Activated CD4-positive, alpha-beta memory T cell treated with anti-CD3 and anti-CD28 coated beads, Interleukin-2, amount 10 ng/mL, durations not matched to agents 7 days and 5 days (primary cell): ENCODE measurements around the gene NR1D2. TPM values are rescaled to one million over a fixed set of nuclear protein-coding genes. Genes with fewer than 3 reads are reported as not detected.

ENCODE experiments used
- CTCF ChIA-PET: fragments of 350-600 bp; sonication (Branson Sonifier 250); formaldehyde crosslinking; loops from one replicate; lab custom pipeline; 2021; ENCODE audit warnings: antibody characterized with exemption, inconsistent platforms; lab: Charles Lee
- POLR2A ChIA-PET: fragments of 350-600 bp; sonication (Branson Sonifier 250); formaldehyde crosslinking; loops from one replicate; lab custom pipeline; 2021; ENCODE audit warnings: antibody characterized with exemption; lab: Charles Lee
- DNase-seq: peaks from one replicate; pipeline ENCODE4 v3.0.0-alpha.2; 2020
- H3K27ac Mint-ChIP-seq: one replicate; pipeline ENCODE4 v1.8.0; 2021; ENCODE audit warnings: mild to moderate bottlenecking, mixed read lengths
- H3K27me3 Mint-ChIP-seq: one replicate; pipeline ENCODE4 v1.8.0; 2021; ENCODE audit warnings: mixed read lengths
- H3K36me3 Mint-ChIP-seq: one replicate; pipeline ENCODE4 v1.8.0; 2021; ENCODE audit warnings: low read depth, mixed read lengths
- H3K4me1 Mint-ChIP-seq: one replicate; pipeline ENCODE4 v1.8.0; 2021; ENCODE audit warnings: mixed read lengths
- H3K4me3 Mint-ChIP-seq: one replicate; pipeline ENCODE4 v1.8.0; 2021; ENCODE audit warnings: mild to moderate bottlenecking, mixed read lengths
- H3K9me3 Mint-ChIP-seq: one replicate; pipeline ENCODE4 v1.8.0; 2021; ENCODE audit warnings: mixed read lengths
- total RNA-seq, 2 experiments: library from RNA; stranded (reverse); gene quantifications; one replicate each; pipeline ENCODE4 v1.2.3, GENCODE V29; 2021

The NR1D2 gene
- total RNA-seq, 2 experiments from 2014 or later, result 6.2 to 8.2 TPM

DNA sequence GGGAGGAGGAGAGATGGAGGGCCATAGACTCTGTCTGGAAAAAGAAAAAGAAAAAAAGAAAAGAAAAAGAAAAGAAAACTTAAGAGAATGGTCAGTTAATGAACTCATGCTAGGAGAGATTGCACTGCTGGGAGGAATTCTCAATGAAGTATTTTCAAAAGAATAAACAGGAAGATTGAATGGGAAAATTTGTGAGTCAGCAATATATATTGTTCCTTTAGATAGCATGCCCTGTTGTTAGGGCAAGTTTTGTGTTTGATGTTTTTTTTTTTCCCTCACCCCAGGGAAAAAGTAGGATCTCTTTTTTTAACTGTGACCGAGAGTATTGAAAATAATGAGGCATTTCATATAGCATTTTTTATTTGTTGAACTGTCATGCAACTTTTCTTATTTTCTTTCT lies 7.8 kb upstream of the NR1D2 start:
- ChIA-PET POLR2A (no interaction called here), CTCF (interaction anchor here (0.7 kb wide), 1 partner anchor 151 kb away, joined by 3 read pairs; no protein-coding TSS in a partner anchor)
- DNase-seq, result no peak
- Mint-ChIP-seq H3K27ac (no peak overlapping the region), H3K4me1 (no peaks in the 10 kb centered on the region), H3K9me3 (no peaks in the 10 kb centered on the region), H3K36me3 (no peaks in the 10 kb centered on the region), H3K4me3 (no peak overlapping the region), H3K27me3 (peaks cover 18% of the 10 kb centered on the region)

- no peaks in the 10 kb centered on the region for H3K9me3 Mint-ChIP-seq
- H3K4me1 Mint-ChIP-seq, result no peaks in the 10 kb centered on the region
- H3K4me3 Mint-ChIP-seq, result no peak overlapping the region
- ChIA-PET CTCF (no interaction called here), POLR2A (interaction anchor here (1.8 kb wide), 1 partner anchor 21 kb away, joined by 6 read pairs; the partner anchor contains the start of genes NKIRAS1 and RPL15)
- no peaks in the 10 kb centered on the region for H3K36me3 Mint-ChIP-seq
- no peak overlapping the region for H3K27ac Mint-ChIP-seq
- peaks cover 30% of the 10 kb centered on the region for H3K27me3 Mint-ChIP-seq
- no peak for DNase-seq
These were observed 6.4 kb upstream of the NR1D2 start for GRCh38 chr3:23938688-23939087.

GRCh38 chr3:23940775-23941174 lies 4.3 kb upstream of the NR1D2 start:
- Mint-ChIP-seq H3K27ac (no peak overlapping the region), H3K27me3 (peaks cover 35% of the 10 kb centered on the region), H3K4me3 (no peak overlapping the region), H3K9me3 (no peaks in the 10 kb centered on the region), H3K4me1 (peaks cover 8% of the 10 kb centered on the region), H3K36me3 (no peaks in the 10 kb centered on the region)
- no peak for DNase-seq
- ChIA-PET CTCF (no interaction called here), POLR2A (interaction anchor here (0.9 to 1.6 kb wide), 3 partner anchors 17 to 24 kb away, joined by 3 to 9 read pairs (median 4); partner anchors contain the start of genes NKIRAS1 and RPL15)

GRCh38 chr3:23941440-23941839 lies 3.6 kb upstream of the NR1D2 start:
- H3K4me1 Mint-ChIP-seq, result peaks cover 8% of the 10 kb centered on the region
- H3K36me3 Mint-ChIP-seq, result no peaks in the 10 kb centered on the region
- ChIA-PET POLR2A (interaction anchor here (0.9 to 1.6 kb wide), 3 partner anchors 17 to 25 kb away, joined by 3 to 9 read pairs (median 4); partner anchors contain the start of genes NKIRAS1 and RPL15), CTCF (no interaction called here)
- no peak overlapping the region for H3K4me3 Mint-ChIP-seq
- H3K27me3 Mint-ChIP-seq, result peaks cover 33% of the 10 kb centered on the region
- DNase-seq, result no peak
- H3K27ac Mint-ChIP-seq, result no peak overlapping the region
- no peaks in the 10 kb centered on the region for H3K9me3 Mint-ChIP-seq

DNA sequence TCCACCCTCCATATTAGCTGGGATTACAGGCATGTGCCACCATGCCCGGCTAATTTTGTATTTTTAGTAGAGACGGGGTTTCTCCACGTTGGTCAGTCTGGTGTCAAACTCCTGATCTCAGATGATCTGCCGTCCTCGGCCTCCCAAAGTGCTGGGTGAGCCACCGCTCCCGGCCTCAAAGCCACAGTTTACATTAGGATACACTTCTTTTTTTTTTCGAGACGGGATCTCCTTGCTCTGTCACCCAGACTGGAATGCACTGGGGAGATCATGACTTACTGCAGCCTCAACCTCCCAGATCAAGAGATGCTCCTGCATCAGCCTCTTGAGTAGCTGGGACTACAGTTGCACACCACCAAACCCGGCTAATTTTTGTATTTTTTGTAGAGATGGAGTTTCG lies 2.5 kb upstream of the NR1D2 start:
- H3K36me3 Mint-ChIP-seq, result no peaks in the 10 kb centered on the region
- H3K27ac Mint-ChIP-seq, result no peak overlapping the region
- ChIA-PET POLR2A (interaction anchor here (2.9 kb wide), 1 partner anchor 25 kb away, joined by 45 read pairs; the partner anchor contains the start of genes NKIRAS1 and RPL15), CTCF (no interaction called here)
- H3K4me3 Mint-ChIP-seq, result no peak overlapping the region
- no peaks in the 10 kb centered on the region for H3K9me3 Mint-ChIP-seq
- peaks cover 13% of the 10 kb centered on the region for H3K4me1 Mint-ChIP-seq
- DNase-seq, result no peak
- H3K27me3 Mint-ChIP-seq, result peaks cover 28% of the 10 kb centered on the region

DNA sequence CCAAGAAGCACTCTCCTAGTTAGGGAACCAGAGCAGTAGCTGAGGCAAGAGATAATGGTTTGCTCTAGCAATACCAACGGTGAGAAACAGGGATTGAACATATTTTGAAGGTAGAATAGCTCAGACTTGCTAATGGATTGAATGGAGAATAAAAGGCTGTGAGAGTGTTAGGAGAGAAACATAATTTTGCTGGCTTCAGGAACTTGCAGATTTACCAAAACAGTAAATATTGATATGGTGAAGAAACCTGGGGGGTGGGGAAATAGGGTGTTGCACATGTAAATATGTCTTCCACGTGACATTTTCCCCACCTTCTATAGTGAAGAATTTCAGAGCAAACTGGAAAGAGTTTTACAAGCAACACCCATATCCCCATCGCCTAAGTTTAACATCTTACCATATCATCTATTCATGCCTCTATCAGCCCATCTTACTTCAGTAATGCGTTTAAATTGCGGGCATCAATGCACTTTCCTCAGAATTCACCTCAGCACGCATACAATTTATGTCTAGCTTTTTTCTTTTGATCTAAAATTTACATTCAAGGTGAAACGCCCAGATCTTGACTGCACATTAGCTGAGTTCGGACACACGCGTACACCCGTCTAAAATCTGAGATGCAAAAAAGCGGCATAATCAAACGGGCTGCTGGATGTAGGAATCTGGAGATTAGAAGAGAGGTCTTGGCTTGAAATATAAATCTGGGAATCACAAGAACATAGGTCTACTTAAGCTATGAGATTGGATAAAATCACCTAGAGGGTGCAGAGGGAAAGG lies 891 bp upstream of the NR1D2 start:
- H3K4me1 Mint-ChIP-seq, result peaks cover 14% of the 10 kb centered on the region
- H3K4me3 Mint-ChIP-seq, result peak overlapping the region; percentile 71
- POLR2A ChIA-PET, result interaction anchor here (2.9 kb wide), 1 partner anchor 27 kb away, joined by 45 read pairs; the partner anchor contains the start of genes NKIRAS1 and RPL15

DNA sequence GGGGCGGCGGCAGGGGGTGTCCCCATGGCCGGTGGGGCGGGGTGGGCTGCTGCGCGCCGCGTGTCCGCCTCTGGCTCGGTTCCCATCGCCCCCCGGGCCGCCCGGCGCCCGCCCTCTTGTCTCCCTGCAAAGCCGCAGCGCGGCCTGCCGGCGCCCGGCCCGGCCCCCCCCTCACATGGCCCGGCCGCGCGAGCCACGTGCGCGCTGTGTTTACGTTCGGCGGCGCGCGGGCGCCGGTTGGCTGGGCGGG lies 502 bp downstream of the NR1D2 start:
- no peaks in the 10 kb centered on the region for H3K9me3 Mint-ChIP-seq
- H3K4me3 Mint-ChIP-seq, result peak overlapping the region; percentile 60
- POLR2A ChIA-PET, result interaction anchor here (6.4 kb wide), 1 partner anchor 28 kb away, joined by 99 read pairs; the partner anchor contains the start of genes NKIRAS1 and RPL15
- H3K27ac Mint-ChIP-seq, result no peak overlapping the region
- peaks cover 27% of the 10 kb centered on the region for H3K4me1 Mint-ChIP-seq
- no peak for DNase-seq
- no peaks in the 10 kb centered on the region for H3K36me3 Mint-ChIP-seq
- CTCF ChIA-PET, result no interaction called here
- peaks cover 27% of the 10 kb centered on the region for H3K27me3 Mint-ChIP-seq

More for the DNA sequence above, 891 bp upstream of the NR1D2 start:
- Mint-ChIP-seq H3K9me3 (no peaks in the 10 kb centered on the region), H3K27me3 (peaks cover 27% of the 10 kb centered on the region), H3K36me3 (no peaks in the 10 kb centered on the region), H3K27ac (peak overlapping the region; percentile 33)
- CTCF ChIA-PET, result interaction anchor here (1.7 kb wide), 1 partner anchor 27 kb away, joined by 13 read pairs; the partner anchor contains the start of genes NKIRAS1 and RPL15
- no peak for DNase-seq

DNA sequence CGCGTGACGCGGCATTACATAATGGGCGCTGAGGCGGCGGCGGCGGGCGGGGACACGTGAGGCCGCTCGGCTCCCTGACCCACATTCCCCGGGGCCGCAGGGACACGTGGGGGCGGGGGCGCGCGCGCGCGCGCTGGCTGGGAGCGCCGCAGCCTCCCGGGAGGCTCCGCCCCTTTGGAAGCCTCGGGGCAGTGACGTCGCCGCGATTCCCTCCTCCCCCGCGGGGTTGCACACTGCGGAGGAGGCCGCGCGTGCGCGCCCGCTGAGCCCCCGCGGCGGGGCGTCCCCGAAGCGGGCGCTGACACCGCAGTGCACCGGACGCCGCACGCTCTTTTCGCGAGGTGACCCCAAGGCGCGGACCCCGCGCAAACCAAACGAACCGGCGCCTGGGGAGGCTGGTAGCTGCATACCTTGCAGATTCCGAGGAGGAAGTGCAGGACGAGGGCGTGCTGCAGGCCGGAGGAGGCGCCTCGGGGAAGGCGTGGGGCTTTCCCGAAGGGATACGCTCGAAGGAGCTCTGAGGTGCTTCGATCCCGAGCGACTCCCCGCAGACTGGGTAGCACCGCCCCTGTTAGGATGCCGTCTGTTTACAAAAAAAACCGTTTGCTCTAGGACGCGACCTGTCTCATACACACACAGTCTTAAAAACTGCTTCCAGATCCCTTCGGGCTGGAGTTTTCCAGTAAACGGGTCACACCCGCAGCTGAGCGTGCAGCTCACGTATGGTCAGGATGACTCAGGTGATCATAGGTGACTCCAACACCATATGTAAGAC lies 1.0 kb downstream of the NR1D2 start:
- ChIA-PET CTCF (interaction anchor here (1.0 kb wide), 1 partner anchor 29 kb away, joined by 5 read pairs; the partner anchor contains the start of genes NKIRAS1 and RPL15), POLR2A (interaction anchor here (0.7 to 6.4 kb wide), 5 partner anchors 18 to 136 kb away, joined by 3 to 99 read pairs (median 5); partner anchors contain the start of genes NKIRAS1 and RPL15)
- peak; percentile 97 for DNase-seq
- Mint-ChIP-seq H3K27ac (peak overlapping the region; percentile 71), H3K9me3 (no peaks in the 10 kb centered on the region), H3K36me3 (no peaks in the 10 kb centered on the region), H3K4me1 (peaks cover 30% of the 10 kb centered on the region), H3K4me3 (peak overlapping the region; percentile 80), H3K27me3 (peaks cover 27% of the 10 kb centered on the region)

GRCh38 chr3:23948761-23949160 lies 3.7 kb downstream of the NR1D2 start:
- H3K9me3 Mint-ChIP-seq, result no peaks in the 10 kb centered on the region
- no peak overlapping the region for H3K27ac Mint-ChIP-seq
- no peak overlapping the region for H3K4me3 Mint-ChIP-seq
- ChIA-PET CTCF (no interaction called here), POLR2A (interaction anchor here (6.4 kb wide), 1 partner anchor 31 kb away, joined by 99 read pairs; the partner anchor contains the start of genes NKIRAS1 and RPL15)
- DNase-seq, result no peak
- H3K27me3 Mint-ChIP-seq, result peaks cover 8% of the 10 kb centered on the region
- H3K4me1 Mint-ChIP-seq, result peaks cover 42% of the 10 kb centered on the region
- H3K36me3 Mint-ChIP-seq, result no peaks in the 10 kb centered on the region

DNA sequence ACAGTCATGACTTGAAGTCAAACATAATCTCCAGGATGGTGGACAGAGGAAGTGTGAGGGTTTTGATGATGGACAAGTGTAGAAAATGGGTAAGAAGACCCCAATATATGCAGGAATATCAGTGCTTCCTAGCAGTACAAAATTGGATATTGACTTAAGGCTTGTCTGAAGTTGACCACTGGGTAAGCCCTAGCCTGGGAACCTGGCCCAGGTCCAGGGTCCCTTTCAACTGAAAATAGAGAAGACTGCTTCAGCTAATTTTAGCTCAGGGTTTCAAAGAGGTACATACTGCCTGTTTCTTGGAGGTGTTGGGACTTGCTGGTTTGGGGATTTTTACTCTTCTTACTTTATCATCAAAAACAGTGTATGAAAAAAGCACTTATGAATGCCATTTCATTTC lies 4.7 kb downstream of the NR1D2 start:
- Mint-ChIP-seq H3K4me3 (peak overlapping the region; percentile 54), H3K4me1 (peaks cover 33% of the 10 kb centered on the region), H3K27me3 (no peaks in the 10 kb centered on the region), H3K36me3 (no peaks in the 10 kb centered on the region), H3K27ac (peak overlapping the region; percentile 57), H3K9me3 (no peaks in the 10 kb centered on the region)
- CTCF ChIA-PET, result interaction anchor here (1.1 kb wide), 1 partner anchor 33 kb away, joined by 4 read pairs; the partner anchor contains the start of genes NKIRAS1 and RPL15
- DNase-seq, result no peak
- POLR2A ChIA-PET, result interaction anchor here (6.4 kb wide), 1 partner anchor 32 kb away, joined by 99 read pairs; the partner anchor contains the start of genes NKIRAS1 and RPL15

DNA sequence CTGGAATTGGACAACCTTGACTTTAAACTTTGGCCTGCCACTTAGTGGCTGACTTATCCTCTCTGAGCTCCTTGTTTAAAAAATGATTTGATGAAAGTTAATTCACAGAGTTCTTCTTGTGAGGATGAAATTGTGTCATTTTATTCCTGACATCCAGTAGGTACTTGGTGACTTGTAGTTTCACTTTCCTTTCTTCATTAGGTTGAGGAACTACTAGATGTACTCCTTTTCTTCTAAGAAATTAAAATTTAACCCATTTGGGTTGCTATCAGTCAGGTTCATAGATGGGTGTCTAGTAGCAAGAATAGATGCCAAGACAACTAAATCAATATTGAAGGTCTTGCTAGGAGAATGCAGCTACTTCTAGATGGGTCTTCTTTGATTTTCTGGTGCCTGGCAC lies 5.2 kb downstream of the NR1D2 start:
- Mint-ChIP-seq H3K27ac (peak overlapping the region; percentile 57), H3K36me3 (no peaks in the 10 kb centered on the region), H3K4me3 (peak overlapping the region; percentile 54), H3K4me1 (peaks cover 33% of the 10 kb centered on the region), H3K27me3 (no peaks in the 10 kb centered on the region), H3K9me3 (no peaks in the 10 kb centered on the region)
- ChIA-PET POLR2A (interaction anchor here (6.4 kb wide), 1 partner anchor 32 kb away, joined by 99 read pairs; the partner anchor contains the start of genes NKIRAS1 and RPL15), CTCF (interaction anchor here (0.6 to 1.1 kb wide), 4 partner anchors 22 to 124 kb away, joined by 3 to 4 read pairs (median 3); partner anchors contain the start of genes NKIRAS1 and RPL15)
- DNase-seq, result no peak

DNA sequence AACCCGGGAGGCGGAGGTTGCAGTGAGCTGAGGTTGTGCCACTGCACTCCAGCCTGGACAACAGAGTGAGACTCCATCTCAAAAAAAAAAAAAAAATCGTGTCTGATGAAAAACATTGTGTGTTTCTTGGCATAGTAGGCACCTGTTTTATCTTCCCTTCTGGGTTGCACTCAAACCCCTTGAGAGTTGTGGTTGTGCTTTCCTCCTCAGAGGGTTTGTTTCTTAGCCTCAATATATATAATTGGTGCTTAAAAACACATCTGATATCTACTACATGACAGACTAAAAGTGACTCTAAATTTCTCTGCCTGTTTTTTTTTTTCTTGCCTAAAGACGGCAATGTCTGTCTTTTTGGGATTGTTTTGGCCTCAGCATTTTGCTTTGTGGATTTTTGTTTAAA lies 7.6 kb downstream of the NR1D2 start:
- Mint-ChIP-seq H3K36me3 (no peaks in the 10 kb centered on the region), H3K27me3 (no peaks in the 10 kb centered on the region), H3K27ac (no peak overlapping the region), H3K4me3 (no peak overlapping the region), H3K4me1 (peaks cover 28% of the 10 kb centered on the region), H3K9me3 (no peaks in the 10 kb centered on the region)
- ChIA-PET POLR2A (no interaction called here), CTCF (no interaction called here)
- DNase-seq, result no peak
